NB4 (cell line): ENCODE data around the gene NOD1.
"Not testable (repeated sequence)": the region's sequence is repeated elsewhere in the genome, so short reads cannot be mapped to it uniquely, and the experiment has no call there.

Source experiments
- DNase-seq: peaks from one replicate; pipeline ENCODE4 v3.0.0; 2010; ENCODE audit warnings: low read depth
- H3K4me3 ChIP-seq: one replicate; pipeline ENCODE4 v1.5.1; 2011; ENCODE audit warnings: mild to moderate bottlenecking, low read depth, low read length, moderate library complexity
- CTCF ChIP-seq: IDR thresholded peaks from one replicate; pipeline ENCODE4 v1.5.1; 2012; ENCODE audit warnings: low read depth, low read length
- MAX ChIP-seq: IDR thresholded peaks from 2 replicates; pipeline ENCODE4 v1.6.1; 2011; ENCODE audit warnings: low read depth, low read length
- MYC ChIP-seq: IDR thresholded peaks from 2 replicates; pipeline ENCODE4 v1.6.1; 2011; ENCODE audit warnings: low read depth, low read length
- POLR2A ChIP-seq: IDR thresholded peaks from 2 replicates; pipeline ENCODE4 v1.6.1; 2011; ENCODE audit warnings: mild to moderate bottlenecking; ENCODE audit not compliant: insufficient read length; ENCODE audit errors: extremely low read depth

The NOD1 gene

DNA sequence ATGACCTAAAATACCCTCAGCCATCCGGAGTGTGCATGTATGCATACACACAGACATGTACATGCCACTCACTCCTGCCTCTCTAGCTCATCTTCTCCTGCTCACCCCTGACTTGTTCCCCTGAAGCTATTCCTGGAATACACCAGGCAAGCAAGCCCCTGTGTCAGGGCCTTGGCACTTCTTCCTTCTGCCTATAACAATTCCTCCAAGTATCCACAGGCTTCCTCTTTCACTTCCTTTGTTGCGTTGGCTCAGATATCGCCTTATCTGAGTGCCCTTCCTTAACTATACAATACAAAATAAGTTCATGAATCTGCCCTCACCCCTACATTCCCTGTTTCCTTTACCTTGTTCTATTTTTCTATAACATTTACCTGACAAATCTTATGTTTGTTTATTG, 88.8 kb downstream of the NOD1 start:
- H3K4me3 ChIP-seq = no peak overlapping the region
- TF ChIP-seq CTCF (no peak), MYC (no peak), MAX (no peak), POLR2A (no peak)
- peak; percentile 24 for DNase-seq

DNA sequence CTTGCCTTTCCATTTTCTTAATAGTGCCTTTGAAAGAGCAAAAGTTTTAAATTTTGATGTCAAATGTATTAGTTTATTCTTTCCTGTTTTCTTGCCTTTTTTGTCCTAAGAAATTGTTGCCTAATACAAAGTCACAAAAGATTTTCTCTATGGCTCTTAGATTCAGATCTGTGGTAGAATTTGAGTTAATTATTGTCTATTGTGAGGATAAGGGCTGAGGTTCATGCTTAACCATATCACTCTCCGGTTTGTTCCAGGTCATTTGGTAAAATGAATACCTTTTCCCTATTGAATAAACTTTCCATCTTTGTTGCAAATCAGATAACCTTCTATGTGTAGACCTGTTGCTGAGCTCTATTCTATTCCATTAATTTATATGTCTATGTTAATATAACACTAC, 96.0 kb downstream of the NOD1 start:
- H3K4me3 ChIP-seq = no peak overlapping the region
- DNase-seq = no peak
- TF ChIP-seq MYC = no peak
- no peak for TF ChIP-seq CTCF
- TF ChIP-seq MAX = no peak
- TF ChIP-seq POLR2A = no peak

DNA sequence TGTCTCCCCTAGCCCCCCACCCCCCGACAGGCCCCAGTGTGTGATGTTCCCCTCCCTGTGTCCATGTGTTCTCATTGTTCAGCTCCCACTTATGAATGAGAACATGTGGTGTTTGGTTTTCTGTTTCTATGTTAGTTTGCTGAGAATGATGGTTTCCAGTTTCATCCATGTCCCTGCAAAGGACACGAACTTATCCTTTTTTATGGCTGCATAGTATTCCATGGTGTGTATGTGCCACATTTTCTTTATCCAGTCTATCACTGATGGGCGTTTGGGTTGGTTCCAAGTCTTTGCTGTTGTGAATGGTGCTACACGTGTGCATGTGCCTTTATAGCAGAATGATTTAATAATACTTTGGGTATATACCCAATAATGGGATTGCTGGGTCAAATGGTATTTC, 97.8 kb downstream of the NOD1 start:
- DNase-seq, H3K4me3 ChIP-seq: not testable (repeated sequence)

DNA sequence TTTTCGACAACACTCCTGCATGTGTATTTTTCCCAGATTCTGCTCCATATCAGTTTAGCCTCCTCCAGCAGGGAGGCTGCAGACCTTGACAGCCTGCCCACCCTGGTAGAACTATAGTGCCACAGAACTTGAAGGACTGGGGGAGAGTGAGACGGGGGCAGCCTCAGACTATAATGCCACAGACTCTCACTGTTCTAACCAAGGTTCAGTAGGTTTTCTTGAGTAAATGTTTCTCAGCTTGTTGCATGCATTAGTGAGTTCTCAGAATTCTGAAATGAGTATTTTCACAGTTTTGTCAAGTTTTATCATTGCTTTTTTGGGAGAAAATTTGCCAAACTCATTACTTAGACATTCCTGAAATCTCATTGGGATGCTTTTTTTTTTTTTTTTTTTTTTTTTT, 98.3 kb downstream of the NOD1 start:
- H3K4me3 ChIP-seq = no peak overlapping the region
- no peak for DNase-seq
- TF ChIP-seq MAX = no peak
- no peak for TF ChIP-seq CTCF
- TF ChIP-seq MYC = no peak
- TF ChIP-seq POLR2A = no peak

GRCh38 chr7:30379741-30380140, 98.8 kb downstream of the NOD1 start:
- DNase-seq = no peak
- no peak overlapping the region for H3K4me3 ChIP-seq
- TF ChIP-seq CTCF = no peak

- no peak for DNase-seq
- H3K4me3 ChIP-seq = no peak overlapping the region
- TF ChIP-seq MYC (no peak), MAX (no peak), CTCF (no peak), POLR2A (no peak)
Observed at GRCh38 chr7:30379131-30379530, 99.5 kb downstream of the NOD1 start.

- TF ChIP-seq CTCF = no peak
- no peak overlapping the region for H3K4me3 ChIP-seq
- DNase-seq = no peak
Observed at GRCh38 chr7:30378275-30378674, 100.3 kb downstream of the NOD1 start.
